Stimulated activated CD4-positive, alpha-beta T cell treated with anti-CD3 and anti-CD28 coated beads, Interleukin-4, amount 100 ng/mL, for 1 hour (primary cell): ENCODE results near the gene ATP10B.

Experiments used
- DNase-seq: peaks from one replicate; pipeline ENCODE4 v3.0.0-alpha.2; 2020

Gene ATP10B

DNA sequence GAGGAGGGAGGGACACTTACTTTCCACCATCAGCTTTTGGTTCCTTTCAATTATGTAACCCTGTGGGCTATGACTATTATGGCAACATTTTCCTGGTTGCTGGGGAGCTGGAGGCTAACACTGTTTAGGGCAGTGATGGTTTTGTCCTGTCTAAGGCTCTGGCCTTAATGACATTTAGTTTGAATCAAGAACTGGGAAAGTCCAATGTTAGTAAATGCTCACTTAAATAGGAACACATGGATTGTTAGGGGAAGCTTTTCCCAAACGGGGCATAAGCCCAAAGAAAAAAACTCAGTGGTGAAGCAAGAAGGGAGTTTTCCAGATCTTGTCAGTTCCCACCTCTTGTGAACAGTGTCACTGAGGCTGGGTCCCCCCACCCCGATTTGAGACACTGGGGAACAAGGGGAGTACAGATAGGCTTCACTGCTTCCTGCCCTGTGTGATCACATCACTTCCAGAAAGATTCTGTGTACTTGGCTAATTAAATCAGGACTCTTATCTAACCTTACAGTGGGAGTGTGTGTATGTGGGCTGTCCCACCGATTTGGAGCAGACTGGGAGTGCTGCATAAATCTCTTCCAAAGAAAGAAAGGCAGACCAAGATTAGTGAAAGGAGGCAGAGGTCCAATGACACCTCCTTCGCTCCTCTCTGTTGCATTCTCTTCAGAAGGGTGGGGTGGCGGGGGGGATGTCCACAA, 223.9 kb downstream of the ATP10B start:
- no peak for DNase-seq

DNA sequence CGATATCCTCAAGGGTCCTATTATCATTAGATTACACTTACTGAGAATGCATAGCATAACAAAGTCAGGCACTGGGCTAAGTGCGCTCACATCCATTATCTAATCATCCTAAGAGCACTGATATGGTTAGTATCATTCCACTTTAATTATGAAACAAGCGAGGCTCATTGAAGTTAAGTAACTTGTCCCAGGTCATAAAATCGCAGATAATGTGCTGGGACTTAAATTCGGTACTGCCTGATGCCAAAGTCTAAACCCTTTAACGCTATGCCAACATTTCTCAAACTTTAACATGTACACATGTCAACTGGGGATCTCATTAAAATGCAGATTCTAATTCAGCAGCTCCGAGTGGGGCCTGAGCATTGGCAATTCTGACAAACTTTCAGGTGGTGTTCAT, 225.7 kb downstream of the ATP10B start:
- no peak for DNase-seq

DNA sequence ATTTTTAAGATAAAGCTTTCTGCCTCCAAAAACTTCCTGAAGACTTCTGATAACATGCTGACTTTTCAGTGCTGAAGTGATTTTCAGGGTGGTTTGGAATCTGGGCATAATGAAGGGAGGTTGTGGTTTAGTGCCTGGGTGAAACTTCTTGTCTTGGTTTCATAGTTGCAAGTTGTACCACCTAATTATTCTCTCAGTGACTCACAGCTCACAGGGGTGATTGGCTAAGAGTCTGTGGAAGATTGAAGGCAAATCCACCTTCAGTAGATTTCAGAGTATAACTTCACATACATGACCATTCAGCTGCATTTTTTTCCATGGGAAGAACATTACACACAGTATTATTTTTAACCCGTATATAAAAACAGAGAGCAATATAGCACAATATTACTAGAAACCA, 230.5 kb downstream of the ATP10B start:
- no peak for DNase-seq

DNA sequence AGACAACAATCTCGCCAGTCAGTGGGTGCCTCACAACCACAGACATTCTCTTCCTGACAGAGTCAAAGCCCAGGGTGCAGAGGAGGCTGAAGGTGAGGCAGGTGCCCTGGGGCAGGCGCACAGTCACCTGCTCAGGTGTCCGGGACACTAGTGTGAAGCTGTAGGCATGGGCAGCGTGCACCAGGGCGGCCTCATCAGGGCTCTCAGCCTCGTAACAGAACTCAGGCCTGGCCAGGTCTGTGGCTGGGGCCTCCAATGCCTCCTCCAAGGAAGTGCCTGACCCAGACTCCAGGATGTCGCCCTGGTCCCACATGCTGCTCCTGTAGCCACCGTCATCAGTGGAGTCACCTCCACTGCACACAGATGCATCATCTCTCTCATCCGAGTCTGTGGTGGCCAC, 231.6 kb downstream of the ATP10B start:
- no peak for DNase-seq

DNA sequence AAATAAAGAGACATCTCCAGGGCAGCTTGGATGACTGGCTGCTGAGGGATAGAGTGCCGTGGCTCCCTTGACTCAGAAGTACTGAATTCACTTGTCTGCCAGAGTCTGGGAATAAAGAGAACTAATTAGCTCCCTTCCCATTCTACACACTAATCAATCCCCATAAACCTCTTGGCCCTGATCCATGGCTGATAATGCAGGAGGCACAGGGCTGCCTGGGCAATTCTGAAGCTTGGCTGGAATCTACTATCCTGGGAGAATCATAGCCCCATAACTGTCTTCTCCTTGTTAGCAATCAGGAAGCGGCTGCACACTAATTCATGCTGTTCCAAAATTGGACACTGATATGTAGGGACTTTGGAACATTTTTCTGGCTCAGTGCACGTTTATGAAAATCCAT, 232.6 kb downstream of the ATP10B start:
- no peak for DNase-seq

DNA sequence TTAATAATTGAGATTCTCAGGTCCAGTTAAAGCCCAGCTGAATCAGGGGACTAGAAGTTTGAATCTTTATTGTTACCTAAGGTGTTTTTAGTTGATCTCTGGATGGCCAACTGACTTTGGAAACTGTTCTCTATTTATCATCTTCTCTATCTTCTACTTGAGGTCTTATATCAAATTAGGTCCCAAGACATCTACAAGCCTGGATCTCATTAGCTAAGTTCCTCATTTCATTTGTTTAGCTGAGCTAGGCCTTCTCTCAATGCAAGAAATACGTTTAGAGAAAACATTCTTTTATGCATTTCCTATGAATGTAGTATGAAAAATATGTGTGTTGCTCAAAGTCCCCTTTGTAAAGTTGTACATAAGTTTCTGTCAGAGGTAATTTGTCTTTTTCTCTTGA, 233.7 kb downstream of the ATP10B start:
- no peak for DNase-seq

DNA sequence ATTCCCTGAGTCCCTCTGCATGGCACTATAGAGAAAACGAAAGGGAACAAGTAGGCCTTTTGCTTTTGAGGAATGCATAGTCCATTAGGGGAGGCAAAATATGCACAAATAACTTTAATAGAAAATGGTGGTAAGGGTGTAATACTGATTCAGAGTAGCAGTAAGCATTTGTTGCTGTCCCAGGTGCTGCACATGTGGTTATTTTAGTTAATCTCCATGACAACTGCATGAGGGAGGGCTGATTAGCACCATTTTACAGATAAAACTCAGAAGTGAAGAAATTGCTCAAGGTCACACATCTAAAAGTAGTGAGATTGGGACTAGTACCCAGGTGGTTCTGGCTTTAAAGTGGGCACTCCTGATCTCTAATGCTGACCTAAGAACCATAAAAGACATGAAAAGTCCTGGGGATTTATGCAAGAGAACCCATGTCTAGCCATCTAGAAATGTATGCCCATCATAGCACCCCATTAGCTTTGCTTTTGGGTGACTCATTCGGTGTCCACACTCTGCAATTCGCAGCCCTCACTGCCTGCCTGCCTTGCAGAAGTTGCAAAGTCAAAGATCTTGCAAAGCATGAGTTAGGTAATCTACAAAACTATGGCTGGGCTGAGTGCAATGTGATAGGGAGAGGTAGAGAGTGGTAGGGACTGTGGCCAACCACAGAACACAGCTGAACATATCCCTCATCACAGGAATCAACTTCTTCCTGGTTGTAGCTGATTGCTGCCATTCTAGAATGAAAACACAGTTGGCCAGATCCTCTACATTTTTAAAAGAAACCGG, 235.1 kb downstream of the ATP10B start:
- no peak for DNase-seq

DNA sequence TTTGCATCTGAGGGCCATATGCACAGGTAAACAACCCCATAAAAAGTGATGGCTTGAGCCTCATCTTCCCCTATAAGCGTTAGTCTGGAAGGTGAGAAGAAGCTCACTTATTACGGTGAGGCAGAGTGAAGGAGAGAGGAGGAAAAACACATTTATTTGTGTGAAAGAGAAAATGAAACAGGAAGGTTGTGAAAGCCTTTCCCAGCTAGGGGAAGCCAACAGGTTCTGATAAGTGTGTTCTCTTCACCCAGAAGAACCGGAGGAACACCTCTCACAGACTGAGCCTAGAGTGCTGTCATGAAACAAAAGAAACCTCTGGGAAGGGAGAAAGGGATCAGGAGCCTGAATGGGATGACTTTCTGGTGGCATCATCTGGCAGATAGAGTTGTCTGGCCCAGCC, 237.9 kb downstream of the ATP10B start:
- DNase-seq, result no peak

DNA sequence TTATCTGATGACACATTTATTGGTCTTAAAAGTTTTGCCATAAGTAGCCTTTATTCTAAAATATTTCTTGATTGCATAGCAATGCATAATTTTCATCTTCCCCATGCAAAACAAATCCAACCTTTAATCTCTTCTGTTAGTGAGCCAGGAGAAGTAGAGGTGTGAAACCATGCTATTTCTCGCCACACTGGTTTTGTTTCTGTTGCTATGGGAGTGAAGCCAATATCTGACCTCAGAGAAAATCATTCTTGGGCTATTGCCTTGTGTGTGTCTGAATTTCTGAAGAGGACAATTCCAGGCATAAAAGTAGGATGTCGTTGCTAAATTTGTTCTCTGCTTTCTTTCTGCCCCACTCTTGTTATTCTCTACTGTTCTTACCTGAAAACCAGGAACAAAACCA, 246.7 kb downstream of the ATP10B start:
- DNase-seq, result no peak

DNA sequence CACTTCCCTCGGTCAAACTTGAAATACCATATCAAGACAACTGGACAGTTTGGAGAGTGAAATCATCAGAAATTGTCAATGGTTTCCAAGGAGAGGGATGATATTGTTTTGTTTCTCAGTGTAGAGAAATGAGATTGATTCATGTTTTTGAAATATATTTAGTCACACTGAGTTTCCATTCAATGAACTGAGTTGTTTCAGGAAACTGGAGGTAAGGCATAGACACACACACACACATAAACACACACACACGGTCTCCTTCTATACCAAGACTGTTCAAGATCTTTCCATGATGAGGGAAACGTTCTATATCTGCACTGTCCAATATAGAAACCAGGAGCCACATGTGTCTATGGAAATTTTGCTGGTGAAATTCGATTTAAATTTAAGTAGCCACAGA, 247.5 kb downstream of the ATP10B start:
- no peak for DNase-seq

DNA sequence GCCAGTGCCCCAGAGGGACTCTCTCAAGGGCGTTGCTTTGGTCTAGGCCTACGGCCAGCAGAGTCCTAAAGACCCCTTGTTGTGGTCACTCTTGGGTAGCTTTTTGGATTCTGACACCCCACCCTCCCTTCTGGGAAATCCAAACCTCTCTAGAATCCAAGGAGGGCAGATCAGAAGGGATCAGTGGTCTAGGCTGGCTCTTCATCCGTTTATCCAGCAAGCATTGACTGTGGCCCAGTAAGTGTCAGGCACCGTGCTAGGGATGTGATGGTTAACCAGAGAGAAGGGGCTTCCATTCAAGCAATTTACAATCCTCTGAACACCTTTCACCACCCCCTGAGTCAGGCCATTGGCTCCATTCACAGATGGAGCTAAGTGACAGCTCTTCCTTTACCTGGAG, 249.3 kb downstream of the ATP10B start:
- DNase-seq, result no peak

DNA sequence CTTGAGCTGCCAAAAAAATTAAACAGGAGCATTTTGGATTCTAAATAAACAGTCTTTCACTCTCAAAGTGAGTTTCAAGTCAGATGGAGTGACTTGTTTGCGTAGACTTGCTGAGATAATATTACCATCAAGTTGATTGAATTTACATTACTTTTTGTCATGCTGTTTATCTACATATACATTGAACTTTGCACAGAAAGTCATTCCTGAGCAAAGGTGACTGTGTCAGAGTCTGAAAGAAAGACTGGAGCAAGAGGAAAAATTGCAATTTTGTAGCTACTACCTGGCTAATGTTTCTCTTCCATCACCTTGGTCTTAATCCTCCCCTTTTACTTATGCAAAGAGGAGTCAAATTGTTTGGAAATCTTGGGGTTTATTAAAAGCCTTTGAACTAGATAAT, 251.0 kb downstream of the ATP10B start:
- no peak for DNase-seq

DNA sequence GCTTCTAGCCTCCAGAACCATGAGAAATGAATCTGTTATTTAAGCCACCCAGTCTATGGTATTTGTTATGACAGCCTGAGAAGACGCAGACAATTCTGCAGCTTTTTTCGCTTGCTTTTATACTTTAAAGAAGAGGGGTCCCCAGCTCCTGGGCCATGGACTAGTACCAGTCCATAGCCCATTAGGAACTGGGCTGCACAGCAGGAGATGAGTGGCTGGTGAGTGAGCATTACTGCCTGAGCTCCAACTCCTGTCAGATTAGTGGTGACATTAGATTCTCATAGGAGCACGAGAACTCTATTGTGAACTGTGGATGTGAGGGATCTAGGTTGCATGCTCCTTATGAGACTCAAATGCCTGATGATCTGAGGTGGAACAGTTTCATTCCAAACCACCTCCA, 278.7 kb downstream of the ATP10B start:
- no peak for DNase-seq

DNA sequence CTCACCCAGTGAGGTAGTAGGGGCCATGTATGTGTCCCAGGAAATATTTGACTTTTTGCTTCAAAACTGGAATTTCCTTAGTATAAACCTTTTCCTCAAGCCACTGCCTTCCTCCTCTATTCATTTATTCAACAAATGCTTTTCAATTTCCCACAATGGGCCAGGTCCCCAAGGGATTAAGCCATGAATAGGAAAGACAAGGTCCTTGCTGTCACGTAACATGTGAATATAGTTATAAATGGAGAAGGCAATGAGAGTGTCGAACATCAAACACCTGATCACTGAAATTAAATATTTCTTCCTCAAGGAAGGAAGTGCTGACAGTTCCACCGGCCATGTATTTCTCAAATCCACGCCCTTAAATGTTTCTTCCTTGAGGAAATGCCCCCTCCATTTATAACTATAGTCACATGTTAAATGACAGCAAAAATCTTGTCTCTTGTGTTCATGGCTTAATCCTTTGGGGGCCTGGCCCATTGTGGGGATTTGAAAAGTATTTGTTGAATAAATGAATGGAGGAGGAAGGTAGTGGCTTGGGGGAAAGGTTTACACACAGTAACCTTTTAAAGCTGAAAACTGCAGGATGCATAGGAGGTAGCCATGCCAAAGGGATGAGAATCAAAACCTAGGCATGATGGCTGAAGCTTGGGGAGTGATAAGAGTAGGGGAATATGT, 284.8 kb downstream of the ATP10B start:
- DNase-seq, result no peak

DNA sequence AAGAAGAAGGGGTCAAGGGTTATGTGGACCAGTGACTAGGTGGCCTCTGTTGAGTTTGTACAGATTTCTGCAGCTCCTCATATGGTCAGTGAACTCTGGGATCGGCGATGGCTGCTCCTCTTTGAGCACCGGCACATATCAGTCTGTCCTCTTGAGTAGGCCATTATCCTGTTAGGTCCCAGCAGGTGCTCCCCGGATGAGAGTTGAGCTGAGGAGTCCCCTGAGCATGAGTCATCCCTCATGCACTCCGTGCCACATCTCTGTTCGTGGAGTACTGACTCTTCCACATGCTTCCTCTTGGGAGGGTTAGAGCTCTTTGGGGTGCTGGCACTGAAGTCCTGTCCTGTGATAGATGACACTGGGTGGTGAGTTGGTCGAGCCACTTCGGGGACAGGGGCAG, 286.6 kb downstream of the ATP10B start:
- DNase-seq, result no peak

DNA sequence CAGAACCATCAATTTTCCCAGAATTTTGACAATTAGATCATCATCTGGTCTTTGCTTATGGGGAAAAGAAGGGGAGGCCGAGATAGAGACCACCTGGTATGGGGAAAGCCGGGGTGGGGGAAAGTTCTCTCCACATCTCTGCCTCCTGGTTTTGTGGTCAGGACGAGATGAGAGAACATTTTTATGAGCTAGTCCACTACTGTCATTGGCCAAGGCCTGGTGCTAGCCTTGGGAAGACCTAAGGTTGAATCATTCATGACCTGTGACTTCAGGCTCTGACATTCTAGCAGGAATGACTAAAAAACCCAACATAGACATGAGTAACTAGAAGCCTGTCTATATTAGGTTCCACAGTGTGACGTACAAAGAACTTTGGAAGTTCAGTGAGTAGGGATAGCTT, 295.2 kb downstream of the ATP10B start:
- no peak for DNase-seq

DNA sequence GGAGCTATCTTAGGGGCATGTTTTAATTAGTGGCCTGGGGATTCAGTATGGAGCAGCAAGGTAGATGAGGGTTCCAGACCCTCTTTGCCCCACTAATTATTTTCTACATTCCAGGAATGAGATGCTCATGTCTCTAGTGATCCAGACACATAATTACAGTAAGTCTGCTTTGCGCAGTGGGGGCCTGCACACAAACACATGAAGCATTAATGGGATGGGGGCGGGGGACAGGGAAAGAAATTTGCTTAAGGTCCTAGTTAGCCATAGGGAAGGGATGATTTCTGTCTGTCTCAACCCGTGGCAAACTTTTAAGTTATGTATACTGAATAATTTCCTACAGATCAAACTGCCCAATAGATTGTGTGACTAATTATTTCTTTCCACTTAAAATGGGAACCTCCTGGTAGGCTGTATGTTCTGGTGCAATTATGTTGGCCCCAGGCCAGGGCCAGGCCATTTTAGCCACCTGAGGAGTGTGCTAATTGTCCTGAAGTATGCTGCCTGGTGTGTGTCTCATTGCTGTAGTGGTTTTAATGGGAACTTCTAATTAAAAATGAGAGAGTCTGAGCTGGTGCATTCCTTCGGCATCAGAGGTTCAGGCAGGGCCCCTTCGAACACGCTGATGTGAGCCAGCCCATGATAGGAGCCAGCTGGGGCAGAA, 295.9 kb downstream of the ATP10B start:
- no peak for DNase-seq

DNA sequence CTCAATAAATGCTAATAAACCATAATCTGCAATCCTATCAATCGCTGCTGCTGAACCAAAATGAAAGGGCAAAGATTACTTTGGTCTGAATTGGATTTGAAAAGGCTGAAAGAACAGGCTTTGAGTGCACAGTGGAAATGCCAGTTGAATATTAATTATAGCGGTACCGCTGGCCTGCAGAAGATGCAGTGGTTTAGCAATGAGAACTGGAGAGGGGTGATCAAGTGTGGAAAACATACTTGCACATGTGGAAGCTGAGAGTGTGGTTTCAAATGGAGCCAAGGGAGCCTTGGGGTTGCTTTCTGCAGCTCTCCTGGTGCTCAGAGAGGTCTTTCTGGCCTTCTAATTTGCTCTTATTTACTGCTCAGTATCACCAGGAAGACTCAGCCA, 296.4 kb downstream of the ATP10B start:
- no peak for DNase-seq

DNA sequence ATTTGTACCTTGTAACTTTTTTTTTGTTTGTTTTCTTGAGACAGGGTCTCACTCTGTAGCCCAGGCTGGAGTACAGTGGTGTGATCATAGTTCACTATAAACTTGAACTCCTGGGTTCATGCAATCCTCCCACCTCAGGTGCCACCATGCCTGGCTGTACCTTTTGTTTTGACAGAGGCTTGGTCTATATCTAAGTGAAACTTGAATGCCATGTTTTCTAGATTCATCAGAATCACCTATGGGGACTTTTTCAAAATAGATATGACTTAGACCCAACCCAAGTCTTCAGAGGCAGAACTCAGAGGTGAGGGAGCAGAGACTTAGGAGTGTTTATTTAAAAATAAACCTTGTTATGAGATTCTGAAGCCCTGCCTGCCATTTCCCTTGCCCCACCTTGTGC, 301.9 kb downstream of the ATP10B start:
- DNase-seq, result no peak

DNA sequence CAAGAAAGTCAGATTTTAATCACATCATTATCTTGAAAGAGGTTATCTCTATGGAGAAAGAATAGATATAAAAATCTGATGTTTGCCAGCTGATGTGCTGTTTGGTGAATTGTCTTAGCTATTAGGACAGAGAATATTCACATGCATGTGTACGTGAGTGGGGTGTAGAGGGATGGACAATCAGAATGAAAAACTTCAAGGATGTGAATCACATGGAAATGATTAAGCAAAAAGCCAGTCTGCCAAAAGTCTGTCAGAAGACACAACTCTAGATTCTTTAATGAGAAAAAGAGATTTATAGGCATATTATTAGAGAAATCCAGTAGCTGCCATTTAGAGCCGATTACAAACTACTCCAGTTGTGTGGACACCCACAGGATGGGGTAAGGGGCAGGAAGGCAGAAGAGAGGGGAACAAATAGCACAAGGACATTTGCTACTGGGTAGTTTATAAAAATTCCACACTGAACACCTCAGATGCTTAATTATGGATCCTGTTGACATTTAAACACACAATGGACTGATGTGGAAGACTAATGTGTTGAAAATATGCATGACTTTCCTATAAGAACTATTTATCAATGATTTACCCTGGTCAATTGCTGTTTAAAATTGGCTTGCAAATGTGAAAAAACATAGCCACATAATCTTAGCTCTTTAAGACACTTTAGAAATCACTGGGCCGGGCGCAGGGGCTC, 302.9 kb downstream of the ATP10B start:
- DNase-seq, result no peak

DNA sequence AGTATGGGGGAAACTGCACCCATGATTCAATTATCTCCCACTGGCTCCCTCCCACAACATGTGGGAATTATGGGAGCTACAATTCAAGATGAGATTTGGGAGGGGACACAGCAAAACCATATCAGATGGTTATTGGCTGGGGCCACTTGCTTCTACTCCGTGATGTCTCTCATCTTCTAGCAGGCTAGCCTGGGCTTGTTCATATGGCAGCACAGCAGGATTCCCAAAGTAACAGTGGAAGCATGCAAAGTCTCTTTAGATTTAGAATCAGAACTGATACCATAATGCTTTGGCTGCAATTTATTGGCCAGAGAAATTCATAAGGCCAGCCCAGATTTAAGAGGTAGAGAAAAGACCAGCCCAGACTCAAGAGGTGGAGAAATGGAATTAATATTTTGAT, 304.1 kb downstream of the ATP10B start:
- DNase-seq, result no peak

DNA sequence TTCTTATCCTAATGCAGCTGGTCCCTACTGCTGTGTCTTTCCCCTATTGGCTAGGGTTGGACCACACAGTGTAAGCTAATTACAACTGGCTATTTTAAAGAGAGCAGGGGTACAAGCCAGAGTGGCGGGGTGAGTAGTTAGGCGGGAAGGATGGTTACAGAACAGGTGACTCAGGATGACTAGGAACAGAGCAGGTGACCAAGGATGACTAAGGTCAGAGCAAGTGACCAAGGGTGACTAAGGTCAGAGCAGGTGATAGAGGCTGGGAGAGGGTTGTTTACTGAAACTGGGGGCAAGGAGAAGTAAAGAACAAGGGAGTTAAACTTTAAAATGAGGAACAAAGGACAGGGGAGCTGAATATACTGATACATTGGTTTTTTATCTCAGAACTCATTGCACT, 304.9 kb downstream of the ATP10B start:
- DNase-seq, result no peak

DNA sequence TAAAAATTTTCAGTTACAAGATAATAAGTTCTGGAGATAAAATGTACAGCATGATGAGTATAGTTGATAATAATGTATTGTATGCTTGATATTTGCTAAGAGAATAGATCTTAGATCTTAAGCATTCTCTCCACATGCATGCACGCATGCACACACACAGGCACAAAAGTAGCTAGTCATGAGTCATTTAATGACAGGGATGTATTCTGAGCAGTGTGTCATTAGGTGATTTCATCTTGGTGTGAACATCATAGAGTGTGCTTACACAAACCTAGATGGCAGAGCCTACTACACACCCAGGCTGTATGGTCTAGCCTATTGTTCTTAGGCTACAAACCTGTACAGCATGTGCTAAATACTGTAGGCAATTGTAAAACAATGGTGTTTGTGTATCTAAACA, 306.2 kb downstream of the ATP10B start:
- no peak for DNase-seq
